Measurements from ENCODE around the gene KRTAP9-2. TPM values are rescaled to one million over a fixed set of nuclear protein-coding genes. Genes with fewer than 3 reads are reported as not detected.
"Not testable (repeated sequence)": the region's sequence is repeated elsewhere in the genome, so short reads cannot be mapped to it uniquely, and the experiment has no call there.

Gene KRTAP9-2, protein sequence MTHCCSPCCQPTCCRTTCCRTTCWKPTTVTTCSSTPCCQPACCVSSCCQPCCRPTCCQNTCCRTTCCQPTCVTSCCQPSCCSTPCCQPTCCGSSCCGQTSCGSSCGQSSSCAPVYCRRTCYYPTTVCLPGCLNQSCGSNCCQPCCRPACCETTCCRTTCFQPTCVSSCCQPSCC
- total RNA-seq (2012; rRNA removed), result not detected in 2 replicates

DNA sequence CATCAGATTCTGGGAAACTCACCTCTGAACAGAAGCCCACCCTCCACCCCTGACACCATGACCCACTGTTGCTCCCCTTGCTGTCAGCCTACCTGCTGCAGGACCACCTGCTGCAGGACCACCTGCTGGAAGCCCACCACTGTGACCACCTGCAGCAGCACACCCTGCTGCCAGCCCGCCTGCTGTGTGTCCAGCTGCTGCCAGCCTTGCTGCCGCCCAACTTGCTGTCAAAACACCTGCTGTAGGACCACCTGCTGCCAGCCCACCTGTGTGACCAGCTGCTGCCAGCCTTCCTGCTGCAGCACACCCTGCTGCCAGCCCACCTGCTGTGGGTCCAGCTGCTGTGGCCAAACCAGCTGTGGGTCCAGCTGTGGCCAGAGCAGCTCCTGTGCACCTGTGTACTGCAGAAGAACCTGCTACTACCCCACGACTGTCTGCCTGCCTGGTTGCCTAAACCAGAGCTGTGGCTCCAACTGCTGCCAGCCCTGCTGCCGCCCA, at the start of gene KRTAP9-2:
Gene KRTAP9-2 (plus strand): TSS at position 51 of the 498 bp plus-strand sequence. CDS start 7 bp downstream, at position 58.
- H3K4me3 ChIP-seq (ENCODE audit: low read length); H3K9ac ChIP-seq (ENCODE audit: low read depth, low read length); H3K27me3 ChIP-seq (ENCODE audit: control insufficient read depth, insufficient read depth, low read length); H3K4me2 ChIP-seq (ENCODE audit: low read length); H3K36me3 ChIP-seq (ENCODE audit: insufficient read depth, low read length); H3K4me1 ChIP-seq (ENCODE audit: control insufficient read depth, insufficient read depth, low read length); H3K9me3 ChIP-seq (replicated peaks; ENCODE audit: low read length): not testable (repeated sequence)

- Histone ChIP-seq H3K9ac (ENCODE audit: low read depth, low read length) (no peak overlapping the region), H3K27me3 (ENCODE audit: control insufficient read depth, insufficient read depth, low read length) (peaks cover 4% of the 10 kb centered on the region), H3K4me1 (ENCODE audit: control insufficient read depth, insufficient read depth, low read length) (peaks cover 16% of the 10 kb centered on the region), H3K36me3 (ENCODE audit: insufficient read depth, low read length) (no peaks in the 10 kb centered on the region), H3K9me3 (replicated peaks; ENCODE audit: low read length) (no peaks in the 10 kb centered on the region), H3K4me2 (ENCODE audit: low read length) (no peak overlapping the region), H3K4me3 (ENCODE audit: low read length) (no peak overlapping the region)
Measured at GRCh38 chr17:41176744-41177387, 49.6 kb upstream of the KRTAP9-2 start.

GRCh38 chr17:41177727-41178271, 48.6 kb upstream of the KRTAP9-2 start, which contains the start of gene KRTAP4-2:
Gene KRTAP4-2 (minus strand): TSS chr17:41178221. CDS start chr17:41178164, 57 bp downstream.
- H3K36me3 ChIP-seq (ENCODE audit: insufficient read depth, low read length), result no peaks in the 10 kb centered on the region
- no peak within 1 kb of the TSS for H3K9ac ChIP-seq (ENCODE audit: low read depth, low read length)
- H3K4me2 ChIP-seq (ENCODE audit: low read length), result no peak within 1 kb of the TSS
- H3K9me3 ChIP-seq (replicated peaks; ENCODE audit: low read length), result no peaks in the 10 kb centered on the region
- peaks cover 4% of the 10 kb centered on the region for H3K27me3 ChIP-seq (ENCODE audit: control insufficient read depth, insufficient read depth, low read length)
- H3K4me1 ChIP-seq (ENCODE audit: control insufficient read depth, insufficient read depth, low read length), result peaks cover 16% of the 10 kb centered on the region
- H3K4me3 ChIP-seq (ENCODE audit: low read length), result no peak within 1 kb of the TSS

- Histone ChIP-seq H3K9me3 (replicated peaks; ENCODE audit: low read length) (no peaks in the 10 kb centered on the region), H3K4me1 (ENCODE audit: control insufficient read depth, insufficient read depth, low read length) (peaks cover 16% of the 10 kb centered on the region), H3K36me3 (ENCODE audit: insufficient read depth, low read length) (no peaks in the 10 kb centered on the region), H3K4me3 (ENCODE audit: low read length) (no peak overlapping the region), H3K9ac (ENCODE audit: low read depth, low read length) (no peak overlapping the region), H3K4me2 (ENCODE audit: low read length) (no peak overlapping the region), H3K27me3 (ENCODE audit: control insufficient read depth, insufficient read depth, low read length) (peaks cover 4% of the 10 kb centered on the region)
Measured at GRCh38 chr17:41178341-41178740, 48.1 kb upstream of the KRTAP9-2 start.

GRCh38 chr17:41178843-41179616, 47.4 kb upstream of the KRTAP9-2 start:
- Histone ChIP-seq H3K27me3 (ENCODE audit: control insufficient read depth, insufficient read depth, low read length) (peaks cover 4% of the 10 kb centered on the region), H3K4me1 (ENCODE audit: control insufficient read depth, insufficient read depth, low read length) (peaks cover 16% of the 10 kb centered on the region), H3K4me3 (ENCODE audit: low read length) (no peak overlapping the region), H3K9me3 (replicated peaks; ENCODE audit: low read length) (no peaks in the 10 kb centered on the region), H3K36me3 (ENCODE audit: insufficient read depth, low read length) (no peaks in the 10 kb centered on the region), H3K4me2 (ENCODE audit: low read length) (no peak overlapping the region), H3K9ac (ENCODE audit: low read depth, low read length) (no peak overlapping the region)

GRCh38 chr17:41184480-41184961, 41.9 kb upstream of the KRTAP9-2 start, which contains the start of gene KRTAP4-1:
Gene KRTAP4-1 (minus strand): TSS chr17:41184911. CDS start chr17:41184854, 57 bp downstream.
- peaks cover 6% of the 10 kb centered on the region for H3K27me3 ChIP-seq (ENCODE audit: control insufficient read depth, insufficient read depth, low read length)
- no peak within 1 kb of the TSS for H3K4me3 ChIP-seq (ENCODE audit: low read length)
- no peaks in the 10 kb centered on the region for H3K9me3 ChIP-seq (replicated peaks; ENCODE audit: low read length)
- H3K4me1 ChIP-seq (ENCODE audit: control insufficient read depth, insufficient read depth, low read length), result peaks cover 1% of the 10 kb centered on the region
- no peak within 1 kb of the TSS for H3K9ac ChIP-seq (ENCODE audit: low read depth, low read length)
- H3K4me2 ChIP-seq (ENCODE audit: low read length), result no peak within 1 kb of the TSS
- H3K36me3 ChIP-seq (ENCODE audit: insufficient read depth, low read length), result no peaks in the 10 kb centered on the region

DNA sequence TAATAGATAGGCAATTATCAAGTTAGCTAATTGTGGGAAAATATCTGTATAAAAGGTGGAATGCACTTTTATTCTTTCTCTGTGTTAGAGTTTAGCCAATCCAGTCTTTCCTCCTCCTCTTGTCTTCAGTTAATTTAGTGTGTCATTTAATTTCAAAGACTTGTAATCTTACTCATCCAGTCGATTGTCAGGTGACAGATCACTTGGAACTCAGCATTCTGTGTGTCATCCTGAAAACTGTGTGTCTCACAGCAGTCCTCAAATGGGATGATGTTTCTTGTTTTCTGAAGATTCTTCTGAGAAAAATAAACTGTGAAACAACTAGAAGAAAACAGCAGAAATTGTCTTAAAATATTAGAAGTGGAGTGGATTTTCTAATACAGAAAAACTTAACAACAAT, 41.4 kb upstream of the KRTAP9-2 start:
- Histone ChIP-seq H3K9me3 (replicated peaks; ENCODE audit: low read length) (no peaks in the 10 kb centered on the region), H3K9ac (ENCODE audit: low read depth, low read length) (no peak overlapping the region), H3K36me3 (ENCODE audit: insufficient read depth, low read length) (no peaks in the 10 kb centered on the region), H3K4me3 (ENCODE audit: low read length) (no peak overlapping the region), H3K4me2 (ENCODE audit: low read length) (no peak overlapping the region), H3K4me1 (ENCODE audit: control insufficient read depth, insufficient read depth, low read length) (no peaks in the 10 kb centered on the region), H3K27me3 (ENCODE audit: control insufficient read depth, insufficient read depth, low read length) (peaks cover 6% of the 10 kb centered on the region)

GRCh38 chr17:41186872-41187271, 39.6 kb upstream of the KRTAP9-2 start:
- Histone ChIP-seq H3K4me3 (ENCODE audit: low read length) (no peak overlapping the region), H3K27me3 (ENCODE audit: control insufficient read depth, insufficient read depth, low read length) (peaks cover 6% of the 10 kb centered on the region), H3K4me2 (ENCODE audit: low read length) (no peak overlapping the region), H3K4me1 (ENCODE audit: control insufficient read depth, insufficient read depth, low read length) (no peaks in the 10 kb centered on the region), H3K9me3 (replicated peaks; ENCODE audit: low read length) (no peaks in the 10 kb centered on the region), H3K9ac (ENCODE audit: low read depth, low read length) (no peak overlapping the region), H3K36me3 (ENCODE audit: insufficient read depth, low read length) (no peaks in the 10 kb centered on the region)

- H3K36me3 ChIP-seq (ENCODE audit: insufficient read depth, low read length); H3K4me1 ChIP-seq (ENCODE audit: control insufficient read depth, insufficient read depth, low read length); H3K4me3 ChIP-seq (ENCODE audit: low read length); H3K4me2 ChIP-seq (ENCODE audit: low read length); H3K9ac ChIP-seq (ENCODE audit: low read depth, low read length); H3K27me3 ChIP-seq (ENCODE audit: control insufficient read depth, insufficient read depth, low read length); H3K9me3 ChIP-seq (replicated peaks; ENCODE audit: low read length): not testable (repeated sequence)
Measured at GRCh38 chr17:41189837-41190318, 36.6 kb upstream of the KRTAP9-2 start, which contains the start of gene KRTAP9-1. Gene KRTAP9-1 (plus strand): TSS chr17:41189887. CDS start chr17:41189887, 0 bp downstream.

GRCh38 chr17:41190328-41190727, 36.1 kb upstream of the KRTAP9-2 start:
- Histone ChIP-seq H3K4me3 (ENCODE audit: low read length) (no peak overlapping the region), H3K4me2 (ENCODE audit: low read length) (no peak overlapping the region), H3K9ac (ENCODE audit: low read depth, low read length) (no peak overlapping the region), H3K27me3 (ENCODE audit: control insufficient read depth, insufficient read depth, low read length) (peaks cover 6% of the 10 kb centered on the region), H3K36me3 (ENCODE audit: insufficient read depth, low read length) (no peaks in the 10 kb centered on the region), H3K9me3 (replicated peaks; ENCODE audit: low read length) (no peaks in the 10 kb centered on the region), H3K4me1 (ENCODE audit: control insufficient read depth, insufficient read depth, low read length) (no peaks in the 10 kb centered on the region)

- H3K36me3 ChIP-seq (ENCODE audit: insufficient read depth, low read length), result no peaks in the 10 kb centered on the region
- H3K9me3 ChIP-seq (replicated peaks; ENCODE audit: low read length), result no peaks in the 10 kb centered on the region
- no peak overlapping the region for H3K4me2 ChIP-seq (ENCODE audit: low read length)
- no peak overlapping the region for H3K4me3 ChIP-seq (ENCODE audit: low read length)
- no peak overlapping the region for H3K9ac ChIP-seq (ENCODE audit: low read depth, low read length)
- no peaks in the 10 kb centered on the region for H3K4me1 ChIP-seq (ENCODE audit: control insufficient read depth, insufficient read depth, low read length)
- H3K27me3 ChIP-seq (ENCODE audit: control insufficient read depth, insufficient read depth, low read length), result no peaks in the 10 kb centered on the region
Measured at GRCh38 chr17:41196068-41196467, 30.4 kb upstream of the KRTAP9-2 start.

All from skeletal muscle satellite cell (primary cell).